Nephron progenitor cell (in vitro differentiated cells): Measurements from ENCODE around the gene DTNB.

ENCODE experiments used
- DNase-seq: peaks from one replicate; pipeline ENCODE4 v3.0.0; 2021
- H3K27ac Mint-ChIP-seq: 2 replicates; pipeline ENCODE4 v1.8.0; 2021; ENCODE audit warnings: mild to moderate bottlenecking, moderate library complexity, mixed read lengths
- H3K27me3 Mint-ChIP-seq: 2 replicates; pipeline ENCODE4 v1.8.0; 2021; ENCODE audit warnings: mild to moderate bottlenecking, low read depth, mixed read lengths; ENCODE audit not compliant: poor library complexity
- H3K36me3 Mint-ChIP-seq: 2 replicates; pipeline ENCODE4 v1.8.0; 2021; ENCODE audit warnings: low read depth, mixed read lengths
- H3K4me1 Mint-ChIP-seq: 2 replicates; pipeline ENCODE4 v1.8.0; 2021; ENCODE audit warnings: mixed read lengths
- H3K4me3 Mint-ChIP-seq: 2 replicates; pipeline ENCODE4 v1.8.0; 2021; ENCODE audit warnings: mild to moderate bottlenecking, moderate library complexity, mixed read lengths
- H3K9me3 Mint-ChIP-seq: 2 replicates; pipeline ENCODE4 v1.8.0; 2021; ENCODE audit warnings: mild to moderate bottlenecking, moderate library complexity, mixed read lengths
- TF ChIP-seq, protein P1 (sequence below): fragments of 200-600 bp; sonication (generic); IDR thresholded peaks from 2 replicates; pipeline ENCODE4 v1.5.0; 2021; ENCODE audit warnings: antibody characterized with exemption

The DTNB gene

DNA sequence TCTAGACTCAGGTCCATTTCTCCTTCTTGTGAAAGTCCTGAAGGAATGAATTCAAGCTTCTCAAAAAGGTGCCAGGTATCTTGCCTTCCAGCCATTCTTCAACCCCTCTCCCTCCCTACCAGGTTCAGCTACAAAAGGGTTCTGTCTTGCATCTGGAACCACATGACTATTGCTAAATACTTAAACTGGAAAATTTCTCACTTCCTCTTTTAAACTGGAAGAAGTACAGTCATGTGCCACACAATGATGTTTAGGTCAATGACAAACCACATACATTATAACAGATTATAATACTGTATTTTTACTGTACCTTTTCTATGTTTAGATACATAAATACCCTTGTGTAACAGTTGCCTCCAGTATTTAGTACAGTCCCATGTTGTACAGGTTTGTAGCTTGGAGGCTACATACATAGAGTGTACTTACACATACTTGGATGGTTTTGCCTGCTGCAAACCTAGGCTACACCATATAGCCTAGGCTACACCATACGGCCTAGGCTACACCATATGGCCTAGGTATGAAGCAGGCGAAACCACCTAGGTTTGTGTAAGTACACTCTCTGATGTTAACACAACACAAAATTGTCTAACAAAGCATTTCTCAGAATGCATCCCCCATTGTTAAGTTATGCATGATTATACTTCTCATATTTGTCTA, 189.6 kb downstream of the DTNB start:
- Mint-ChIP-seq H3K27me3 (no peaks in the 10 kb centered on the region), H3K27ac (peak overlapping the region; percentile 32), H3K36me3 (peaks cover 17% of the 10 kb centered on the region), H3K4me1 (peaks cover 5% of the 10 kb centered on the region), H3K4me3 (no peak overlapping the region), H3K9me3 (no peaks in the 10 kb centered on the region)
- no peak for DNase-seq
- TF ChIP-seq, protein P1, sequence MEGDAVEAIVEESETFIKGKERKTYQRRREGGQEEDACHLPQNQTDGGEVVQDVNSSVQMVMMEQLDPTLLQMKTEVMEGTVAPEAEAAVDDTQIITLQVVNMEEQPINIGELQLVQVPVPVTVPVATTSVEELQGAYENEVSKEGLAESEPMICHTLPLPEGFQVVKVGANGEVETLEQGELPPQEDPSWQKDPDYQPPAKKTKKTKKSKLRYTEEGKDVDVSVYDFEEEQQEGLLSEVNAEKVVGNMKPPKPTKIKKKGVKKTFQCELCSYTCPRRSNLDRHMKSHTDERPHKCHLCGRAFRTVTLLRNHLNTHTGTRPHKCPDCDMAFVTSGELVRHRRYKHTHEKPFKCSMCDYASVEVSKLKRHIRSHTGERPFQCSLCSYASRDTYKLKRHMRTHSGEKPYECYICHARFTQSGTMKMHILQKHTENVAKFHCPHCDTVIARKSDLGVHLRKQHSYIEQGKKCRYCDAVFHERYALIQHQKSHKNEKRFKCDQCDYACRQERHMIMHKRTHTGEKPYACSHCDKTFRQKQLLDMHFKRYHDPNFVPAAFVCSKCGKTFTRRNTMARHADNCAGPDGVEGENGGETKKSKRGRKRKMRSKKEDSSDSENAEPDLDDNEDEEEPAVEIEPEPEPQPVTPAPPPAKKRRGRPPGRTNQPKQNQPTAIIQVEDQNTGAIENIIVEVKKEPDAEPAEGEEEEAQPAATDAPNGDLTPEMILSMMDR: no peak

DNA sequence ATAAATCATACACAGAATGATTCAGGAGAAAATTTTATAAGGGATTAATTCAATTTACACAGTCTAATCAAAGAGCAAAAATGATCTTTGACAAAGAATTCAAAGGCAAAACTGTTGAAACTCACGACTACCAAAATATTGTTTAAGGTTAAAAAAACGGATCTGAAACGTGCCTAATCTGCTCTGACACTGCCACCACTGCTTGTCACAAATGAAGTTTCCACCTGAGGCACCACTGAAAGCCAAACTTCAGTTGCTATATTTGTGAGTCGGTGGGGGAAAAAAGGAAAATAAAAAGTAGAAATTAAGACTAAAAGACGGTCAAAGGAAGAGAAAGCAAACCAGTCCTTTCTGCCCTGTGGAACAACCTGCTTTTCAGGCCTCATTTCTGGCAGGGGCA, 191.0 kb downstream of the DTNB start:
- no peaks in the 10 kb centered on the region for H3K9me3 Mint-ChIP-seq
- H3K27me3 Mint-ChIP-seq: peaks cover 3% of the 10 kb centered on the region
- no peak for DNase-seq
- H3K27ac Mint-ChIP-seq: no peak overlapping the region
- no peak overlapping the region for H3K4me3 Mint-ChIP-seq
- TF ChIP-seq, protein P1: no peak
- peaks cover 5% of the 10 kb centered on the region for H3K4me1 Mint-ChIP-seq
- peaks cover 26% of the 10 kb centered on the region for H3K36me3 Mint-ChIP-seq

DNA sequence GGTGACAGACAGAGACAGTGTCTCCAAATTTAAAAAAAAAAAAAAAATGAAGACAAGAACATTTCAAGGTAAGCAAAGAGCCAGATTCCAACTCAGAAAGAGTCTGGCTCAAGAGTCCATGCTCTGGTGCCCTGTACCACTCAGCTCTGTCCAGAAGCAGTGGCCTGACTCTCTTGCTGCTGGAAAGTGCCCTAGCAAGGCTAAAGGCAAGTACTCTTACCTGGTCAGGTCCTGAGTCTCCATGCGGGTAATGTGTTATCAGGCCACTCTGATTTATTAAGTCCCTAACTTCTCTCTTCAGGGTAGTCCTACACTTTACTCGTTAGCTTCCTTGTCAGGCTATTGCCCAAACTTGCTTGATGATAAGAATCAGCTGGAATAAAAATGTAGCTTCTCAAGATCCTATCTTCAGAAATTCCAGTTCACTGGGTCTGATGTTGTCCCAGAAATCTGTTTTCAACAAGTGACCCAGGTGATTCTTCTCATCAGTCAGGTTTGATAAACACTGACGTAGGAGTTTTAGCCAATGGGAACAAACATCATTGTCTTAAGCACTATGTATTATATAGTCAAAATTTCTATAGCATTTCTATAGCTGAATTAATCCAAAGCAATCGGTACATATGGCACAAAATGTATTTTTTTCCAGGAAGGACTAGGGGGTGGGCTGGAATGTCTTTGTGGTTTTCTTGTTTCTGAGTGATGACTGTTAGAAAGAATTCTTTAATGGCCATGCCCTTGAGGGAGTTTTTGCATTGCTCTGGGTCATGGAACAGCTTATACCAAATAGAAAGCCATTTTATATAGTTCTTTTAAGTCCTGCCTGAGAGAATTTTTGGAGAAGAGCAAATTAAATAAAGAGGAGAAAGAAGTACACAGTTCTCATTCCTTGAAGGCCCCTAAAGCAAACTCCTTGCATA, 191.7 kb downstream of the DTNB start:
- H3K27me3 Mint-ChIP-seq: peaks cover 3% of the 10 kb centered on the region

DNA sequence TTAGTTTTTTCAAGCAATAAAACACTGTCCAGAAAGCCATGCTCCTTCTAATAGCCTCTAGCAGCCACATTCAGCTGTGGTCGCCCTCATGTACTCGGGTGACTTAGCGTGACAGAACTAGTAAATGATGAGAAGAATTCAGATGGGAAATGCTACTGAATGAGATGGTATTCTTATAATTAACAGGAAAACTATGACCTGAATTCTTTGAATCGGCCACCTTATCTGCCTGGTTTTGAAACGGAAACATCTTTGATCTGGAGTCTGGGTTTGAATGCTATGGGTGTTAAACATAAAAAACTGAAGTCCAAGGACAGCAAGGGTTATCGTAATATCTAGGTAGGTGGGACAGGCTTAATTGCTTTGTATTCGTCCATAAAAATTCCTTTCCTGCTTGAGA, 192.8 kb downstream of the DTNB start:
- DNase-seq: no peak

More for the DNA sequence above, 191.7 kb downstream of the DTNB start:
- DNase-seq: no peak
- H3K9me3 Mint-ChIP-seq: peaks cover 2% of the 10 kb centered on the region
- H3K36me3 Mint-ChIP-seq: peaks cover 31% of the 10 kb centered on the region
- TF ChIP-seq, protein P1: no peak
- no peak overlapping the region for H3K27ac Mint-ChIP-seq
- H3K4me1 Mint-ChIP-seq: peaks cover 5% of the 10 kb centered on the region
- H3K4me3 Mint-ChIP-seq: no peak overlapping the region

DNA sequence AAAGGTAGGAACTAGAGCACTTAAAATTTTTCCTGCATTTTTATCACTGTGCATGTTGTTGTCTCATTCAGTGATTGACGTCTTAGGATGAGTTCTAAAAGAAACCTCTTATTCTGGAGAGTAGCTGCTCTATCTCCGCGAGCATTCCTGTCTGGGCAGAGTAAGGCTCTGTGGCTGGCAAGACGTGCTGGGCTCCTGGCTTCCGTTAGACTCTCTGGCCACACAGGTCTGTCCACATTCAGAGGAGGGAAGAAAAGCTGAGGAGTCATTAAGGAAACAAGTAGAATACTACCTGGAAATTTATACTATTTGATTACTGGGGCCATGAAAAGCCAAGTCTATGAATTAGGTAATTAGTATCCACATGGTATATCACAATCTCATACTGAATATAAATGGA, 193.6 kb downstream of the DTNB start:
- Mint-ChIP-seq H3K27me3 (peaks cover 5% of the 10 kb centered on the region), H3K36me3 (peaks cover 50% of the 10 kb centered on the region), H3K4me3 (no peak overlapping the region), H3K4me1 (peaks cover 5% of the 10 kb centered on the region), H3K9me3 (peaks cover 20% of the 10 kb centered on the region), H3K27ac (no peak overlapping the region)
- no peak for DNase-seq
- TF ChIP-seq, protein P1: no peak

More for the DNA sequence above, 192.8 kb downstream of the DTNB start:
- TF ChIP-seq, protein P1: no peak
- Mint-ChIP-seq H3K4me3 (no peak overlapping the region), H3K27me3 (peaks cover 3% of the 10 kb centered on the region), H3K9me3 (peaks cover 13% of the 10 kb centered on the region), H3K36me3 (peaks cover 42% of the 10 kb centered on the region), H3K27ac (peak overlapping the region; percentile 5), H3K4me1 (peaks cover 5% of the 10 kb centered on the region)
